ENCODE results near the gene SEMA3E. TPM values are rescaled to one million over a fixed set of nuclear protein-coding genes. Genes with fewer than 3 reads are reported as not detected.

SEMA3E gene
- total RNA-seq, 1 donor = 0.43 TPM

- no peak overlapping the region for H3K4me3 ChIP-seq (ENCODE audit: low read depth, low read length)
- no peak for DNase-seq (ENCODE audit: low read depth)
- TF ChIP-seq CTCF (IDR thresholded peaks at IDR 0.05; ENCODE audit: insufficient read depth, low read depth, low read length) = no peak
Measured at GRCh38 chr7:83643012-83643411, 5.9 kb downstream of the SEMA3E start.

GRCh38 chr7:83640731-83641537, 8.0 kb downstream of the SEMA3E start:
- no peak for TF ChIP-seq CTCF (IDR thresholded peaks at IDR 0.05; ENCODE audit: insufficient read depth, low read depth, low read length)
- H3K4me3 ChIP-seq (ENCODE audit: low read depth, low read length) = no peak overlapping the region
- DNase-seq (ENCODE audit: low read depth) = no peak

GRCh38 chr7:83640240-83640639, 8.7 kb downstream of the SEMA3E start:
- H3K4me3 ChIP-seq (ENCODE audit: low read depth, low read length) = no peak overlapping the region
- TF ChIP-seq CTCF (IDR thresholded peaks at IDR 0.05; ENCODE audit: insufficient read depth, low read depth, low read length) = no peak
- DNase-seq (ENCODE audit: low read depth) = no peak

- TF ChIP-seq CTCF (IDR thresholded peaks at IDR 0.05; ENCODE audit: insufficient read depth, low read depth, low read length) = no peak
- DNase-seq (ENCODE audit: low read depth) = no peak
Measured at GRCh38 chr7:83633516-83633915, 15.4 kb downstream of the SEMA3E start.

GRCh38 chr7:83629117-83629880, 19.6 kb downstream of the SEMA3E start:
- H3K4me3 ChIP-seq (ENCODE audit: low read depth, low read length) = no peak overlapping the region
- DNase-seq (ENCODE audit: low read depth) = no peak
- no peak for TF ChIP-seq CTCF (IDR thresholded peaks at IDR 0.05; ENCODE audit: insufficient read depth, low read depth, low read length)

More at GRCh38 chr7:83633516-83633915, 15.4 kb downstream of the SEMA3E start:
- no peak overlapping the region for H3K4me3 ChIP-seq (ENCODE audit: low read depth, low read length)

- no peak for TF ChIP-seq CTCF (IDR thresholded peaks at IDR 0.05; ENCODE audit: insufficient read depth, low read depth, low read length)
- no peak overlapping the region for H3K4me3 ChIP-seq (ENCODE audit: low read depth, low read length)
- no peak for DNase-seq (ENCODE audit: low read depth)
Measured at GRCh38 chr7:83617858-83618257, 31.1 kb downstream of the SEMA3E start.
